ENCODE measurements around the gene NACC2. TPM values are rescaled to one million over a fixed set of nuclear protein-coding genes. Genes with fewer than 3 reads are reported as not detected.

Gene NACC2
- total RNA-seq, 6 experiments from 2014 or later: 10.9 to 25.8 (median 13.8) TPM

GRCh38 chr9:136117291-136117915 is 22.3 kb upstream of the NACC2 start:
- Histone ChIP-seq H3K4me1 (peaks cover 0 to 32% (median 10%) of the 10 kb centered on the region in 4 donors), H3K9me3 (no peaks in the 10 kb centered on the region), H3K27ac (peak overlapping the region; percentile 97), H3K36me3 (peaks cover 0 to 8% (median 2%) of the 10 kb centered on the region in 4 donors), H3K27me3 (no peaks in the 10 kb centered on the region), H3K4me3 (peak overlapping the region; percentile 92 to 97 (median 94))
- intact Hi-C loops (cut with DNase I): no loop called here
- 20% methylated on average over 14 of the region's 23 CpGs for WGBS (ENCODE audit: insufficient coverage, low coverage, low lambda C conversion rate, missing lambda C conversion rate)
- peak; percentile 35 for TF ChIP-seq POLR2A (IDR thresholded peaks at IDR 0.05)
- TF ChIP-seq, protein P1, sequence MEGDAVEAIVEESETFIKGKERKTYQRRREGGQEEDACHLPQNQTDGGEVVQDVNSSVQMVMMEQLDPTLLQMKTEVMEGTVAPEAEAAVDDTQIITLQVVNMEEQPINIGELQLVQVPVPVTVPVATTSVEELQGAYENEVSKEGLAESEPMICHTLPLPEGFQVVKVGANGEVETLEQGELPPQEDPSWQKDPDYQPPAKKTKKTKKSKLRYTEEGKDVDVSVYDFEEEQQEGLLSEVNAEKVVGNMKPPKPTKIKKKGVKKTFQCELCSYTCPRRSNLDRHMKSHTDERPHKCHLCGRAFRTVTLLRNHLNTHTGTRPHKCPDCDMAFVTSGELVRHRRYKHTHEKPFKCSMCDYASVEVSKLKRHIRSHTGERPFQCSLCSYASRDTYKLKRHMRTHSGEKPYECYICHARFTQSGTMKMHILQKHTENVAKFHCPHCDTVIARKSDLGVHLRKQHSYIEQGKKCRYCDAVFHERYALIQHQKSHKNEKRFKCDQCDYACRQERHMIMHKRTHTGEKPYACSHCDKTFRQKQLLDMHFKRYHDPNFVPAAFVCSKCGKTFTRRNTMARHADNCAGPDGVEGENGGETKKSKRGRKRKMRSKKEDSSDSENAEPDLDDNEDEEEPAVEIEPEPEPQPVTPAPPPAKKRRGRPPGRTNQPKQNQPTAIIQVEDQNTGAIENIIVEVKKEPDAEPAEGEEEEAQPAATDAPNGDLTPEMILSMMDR (IDR thresholded peaks at IDR 0.05): no peak
- peak; percentile 9 to 36 (median 28) for ATAC-seq
- peak; percentile 62 to 90 (median 87) for DNase-seq

- Histone ChIP-seq H3K36me3 (peaks cover 0 to 8% (median 2%) of the 10 kb centered on the region in 4 donors), H3K27me3 (no peaks in the 10 kb centered on the region), H3K27ac (no peak overlapping the region), H3K9me3 (no peaks in the 10 kb centered on the region), H3K4me3 (no peak overlapping the region), H3K4me1 (peaks cover 0 to 28% (median 10%) of the 10 kb centered on the region in 4 donors)
- intact Hi-C loops (cut with DNase I): no loop called here
- no peak for DNase-seq
- ATAC-seq: no peak
- 100% methylated on average over 3 of the region's 69 CpGs for WGBS (ENCODE audit: insufficient coverage, low coverage, low lambda C conversion rate, missing lambda C conversion rate)
- no peak for TF ChIP-seq POLR2A (IDR thresholded peaks at IDR 0.05)
- TF ChIP-seq, protein P1 (IDR thresholded peaks at IDR 0.05): no peak
These were observed 21.4 kb upstream of the NACC2 start for GRCh38 chr9:136116360-136117098.

DNA sequence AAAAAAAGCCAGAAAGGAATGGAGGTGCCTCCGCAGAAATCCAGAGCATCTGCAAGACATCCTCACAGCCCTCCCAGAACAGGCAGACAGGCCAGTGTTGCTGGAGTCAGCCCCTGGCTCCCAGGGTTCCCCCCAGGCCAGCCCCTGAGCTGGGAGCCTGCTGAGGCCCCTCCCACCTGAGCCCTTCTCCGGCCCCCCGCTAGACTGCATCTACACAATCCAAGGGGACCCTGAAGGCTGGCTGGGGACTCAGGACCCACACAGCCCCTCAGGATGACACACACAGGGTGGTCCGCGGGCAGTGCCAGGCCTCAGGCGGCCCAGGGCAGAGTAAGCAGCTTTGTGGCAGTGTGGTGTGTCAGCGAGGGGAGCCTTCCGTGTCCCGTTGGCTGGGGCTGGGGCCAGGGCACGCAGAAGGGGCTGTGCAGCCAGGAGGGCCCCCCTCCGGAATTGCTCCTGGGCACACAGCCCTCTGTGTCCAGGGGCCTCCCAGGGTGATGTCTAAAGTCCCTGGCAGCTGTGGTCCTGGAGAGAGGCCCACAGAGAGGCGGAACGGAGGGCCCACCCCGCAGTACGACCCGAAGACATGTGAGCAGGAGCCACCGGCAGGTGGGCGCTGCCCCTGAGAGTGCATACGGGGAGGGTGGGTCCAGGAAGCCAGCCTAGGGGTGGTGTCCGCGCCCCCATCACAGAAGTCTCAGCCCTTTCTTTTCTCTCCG is 20.7 kb upstream of the NACC2 start:
- Histone ChIP-seq H3K36me3 (peaks cover 0 to 8% (median 2%) of the 10 kb centered on the region in 4 donors), H3K4me1 (peaks cover 0 to 24% (median 9%) of the 10 kb centered on the region in 4 donors), H3K4me3 (no peak overlapping the region), H3K27me3 (no peaks in the 10 kb centered on the region), H3K27ac (no peak overlapping the region), H3K9me3 (no peaks in the 10 kb centered on the region)
- ATAC-seq: no peak
- TF ChIP-seq, protein P1 (IDR thresholded peaks at IDR 0.05): no peak
- TF ChIP-seq POLR2A (IDR thresholded peaks at IDR 0.05): no peak
- WGBS (ENCODE audit: insufficient coverage, low coverage, low lambda C conversion rate, missing lambda C conversion rate): 60% methylated on average over 1 of the region's 22 CpGs
- no peak for DNase-seq
- intact Hi-C loops (cut with DNase I): no loop called here

DNA sequence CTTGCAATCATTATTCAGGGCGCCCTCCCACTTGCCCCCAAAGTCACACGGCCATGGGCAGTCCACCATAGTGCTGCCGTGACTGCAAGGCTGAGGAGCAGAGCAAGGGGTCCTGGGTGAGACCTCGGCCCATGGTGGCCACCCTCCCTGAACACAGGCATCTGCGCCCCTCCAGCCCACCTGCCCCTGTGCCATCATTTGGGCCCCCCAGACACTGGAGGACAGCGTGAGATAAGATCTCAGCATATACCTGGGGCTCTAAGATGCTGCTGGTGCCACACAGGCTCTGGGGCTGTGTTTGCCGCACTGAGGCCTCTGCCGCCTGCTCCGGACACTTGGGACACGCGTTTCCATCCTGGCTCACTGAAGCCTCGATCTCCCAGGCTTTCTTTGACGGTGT is 20.1 kb upstream of the NACC2 start:
- WGBS (ENCODE audit: insufficient coverage, low coverage, low lambda C conversion rate, missing lambda C conversion rate): 90% methylated on average over 2 of the region's 13 CpGs
- DNase-seq (no peak), ATAC-seq (no peak)
- Histone ChIP-seq H3K4me3 (no peak overlapping the region), H3K36me3 (peaks cover 0 to 8% (median 2%) of the 10 kb centered on the region in 4 donors), H3K27me3 (no peaks in the 10 kb centered on the region), H3K4me1 (peaks cover 0 to 19% (median 7%) of the 10 kb centered on the region in 4 donors), H3K9me3 (no peaks in the 10 kb centered on the region), H3K27ac (no peak overlapping the region)
- TF ChIP-seq, protein P1 (IDR thresholded peaks at IDR 0.05): no peak
- no peak for TF ChIP-seq POLR2A (IDR thresholded peaks at IDR 0.05)
- intact Hi-C loops (cut with DNase I): no loop called here

Data from right lobe of liver (tissue), 6 donors.